Measurements from ENCODE around the gene KRTAP5-7.
"Not testable (repeated sequence)": the region's sequence is repeated elsewhere in the genome, so short reads cannot be mapped to it uniquely, and the experiment has no call there.

Gene KRTAP5-7

GRCh38 chr11:71564430-71564829 lies 37.4 kb downstream of the KRTAP5-7 start:
- DNase-seq: no peak

- no peak for DNase-seq
These were observed 38.2 kb downstream of the KRTAP5-7 start, which contains the start of gene KRTAP5-10 for GRCh38 chr11:71565263-71565662. Gene KRTAP5-10, plus strand, starts transcription at chr11:71565563. Its CDS starts 25 bp downstream, at chr11:71565588.

DNA sequence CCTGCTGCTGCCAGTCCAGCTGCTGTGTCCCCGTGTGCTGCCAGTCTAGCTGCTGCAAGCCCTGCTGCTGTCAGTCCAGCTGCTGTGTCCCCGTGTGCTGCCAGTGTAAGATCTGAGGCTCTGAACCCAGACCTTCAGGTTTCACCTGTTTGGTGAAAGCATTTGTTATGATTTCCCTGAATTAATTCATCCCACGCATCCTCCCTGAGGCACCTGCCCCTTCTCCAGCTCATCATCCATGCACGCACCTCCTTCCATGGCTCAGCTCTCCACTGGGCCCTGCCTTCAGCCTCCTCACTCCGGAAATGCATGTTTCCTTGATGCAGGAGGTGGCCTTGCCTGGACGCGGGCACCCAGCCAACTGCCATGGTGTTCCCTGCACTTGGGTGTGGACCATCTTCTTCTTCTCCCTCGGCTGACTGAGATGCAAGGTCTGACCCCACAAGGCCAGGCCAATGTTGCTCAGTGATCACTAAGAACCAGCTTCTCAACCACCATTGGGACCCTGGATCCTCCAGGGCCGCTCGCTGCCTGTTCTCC lies 39.1 kb downstream of the KRTAP5-7 start:
- DNase-seq: no peak

GRCh38 chr11:71566626-71567599 lies 39.8 kb downstream of the KRTAP5-7 start:
- not testable (repeated sequence) for DNase-seq

GRCh38 chr11:71567633-71568032 lies 40.6 kb downstream of the KRTAP5-7 start:
- DNase-seq: not testable (repeated sequence)

DNA sequence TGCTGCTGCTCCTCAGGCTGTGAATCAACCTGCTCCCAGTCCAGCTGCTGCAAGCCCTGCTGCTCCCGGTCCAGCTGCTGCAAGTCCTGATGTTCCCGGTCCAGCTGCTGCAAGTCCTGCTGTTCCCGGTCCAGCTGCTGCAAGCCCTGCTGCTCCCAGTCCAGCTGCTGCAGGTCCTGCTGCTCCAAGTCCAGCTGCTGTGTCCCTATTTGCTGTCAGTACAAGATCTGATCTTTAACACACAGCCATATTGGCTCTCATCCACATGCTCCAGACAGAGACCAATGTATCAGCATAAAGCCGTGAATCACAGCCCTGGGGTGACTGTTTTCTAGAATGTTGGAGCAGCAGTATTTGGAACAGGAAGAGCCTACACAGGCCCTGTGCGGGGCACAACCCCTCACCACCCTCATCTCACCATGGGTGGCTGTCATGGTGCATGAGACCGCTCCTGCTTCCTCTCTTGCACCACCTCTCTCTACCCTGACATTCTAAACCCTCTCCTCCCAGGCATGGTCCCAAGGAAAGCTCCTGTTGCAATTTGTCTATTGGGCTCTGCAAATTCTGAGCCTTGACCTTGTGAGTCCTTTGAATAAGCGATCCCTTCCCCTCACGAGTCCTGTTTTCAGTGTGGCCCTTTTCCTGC lies 41.8 kb downstream of the KRTAP5-7 start:
- no peak for DNase-seq

DNA sequence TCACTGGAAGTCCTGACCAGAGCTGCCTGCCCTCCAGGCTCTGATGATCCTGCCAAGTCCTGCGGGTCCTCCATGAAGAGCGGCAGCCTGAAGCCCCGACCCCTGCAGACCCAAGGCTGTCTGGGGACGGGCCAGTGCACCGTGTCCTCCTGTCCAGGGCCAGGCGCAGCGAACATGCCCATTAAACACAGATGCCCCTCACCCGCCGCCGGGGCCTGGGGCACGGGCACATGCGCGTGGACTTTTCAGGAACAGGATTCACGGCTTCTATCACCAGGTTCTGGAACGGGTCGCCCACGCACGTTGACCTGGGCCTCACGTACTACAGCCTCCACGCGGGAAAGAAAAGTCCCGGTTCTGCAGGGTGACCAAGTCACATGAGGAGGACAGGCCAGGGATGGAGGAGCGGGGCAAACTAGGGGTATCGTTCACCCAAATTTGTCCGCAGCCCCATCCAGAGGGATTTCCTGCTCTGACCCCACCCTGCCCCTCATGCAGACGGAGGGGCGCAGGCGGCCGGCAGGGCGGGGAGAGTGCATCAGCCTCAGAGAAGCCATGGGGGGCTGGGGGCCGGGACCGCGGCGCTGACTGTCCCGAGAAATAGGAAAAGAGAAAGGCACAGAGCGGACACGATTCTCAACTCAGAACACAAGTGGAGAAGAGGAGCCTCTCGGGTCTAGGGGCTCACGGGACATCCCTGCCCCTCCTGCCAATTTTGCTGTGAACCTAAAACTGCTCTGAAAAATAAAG lies 44.2 kb downstream of the KRTAP5-7 start:
- not testable (repeated sequence) for DNase-seq

DNA sequence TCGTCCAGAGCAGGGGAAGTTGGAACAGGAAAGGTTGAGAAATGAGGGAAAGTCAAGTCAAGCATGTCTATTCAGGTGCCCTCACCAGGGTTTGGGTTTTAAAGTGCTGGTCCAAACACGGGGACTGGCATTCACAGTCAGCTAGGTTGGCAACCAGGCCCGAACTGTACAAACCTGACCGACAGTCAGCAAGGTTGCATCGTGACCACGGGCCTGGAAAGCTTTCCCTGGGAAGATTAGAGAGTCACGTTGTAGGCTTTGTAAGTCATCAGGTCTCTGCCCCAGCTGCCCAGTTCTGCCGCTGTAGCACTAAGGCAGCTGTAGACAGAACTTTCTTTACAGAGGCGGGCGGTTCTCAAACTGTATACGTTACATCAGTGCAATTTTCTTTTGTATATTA lies 45.7 kb downstream of the KRTAP5-7 start:
- DNase-seq: no peak

DNA sequence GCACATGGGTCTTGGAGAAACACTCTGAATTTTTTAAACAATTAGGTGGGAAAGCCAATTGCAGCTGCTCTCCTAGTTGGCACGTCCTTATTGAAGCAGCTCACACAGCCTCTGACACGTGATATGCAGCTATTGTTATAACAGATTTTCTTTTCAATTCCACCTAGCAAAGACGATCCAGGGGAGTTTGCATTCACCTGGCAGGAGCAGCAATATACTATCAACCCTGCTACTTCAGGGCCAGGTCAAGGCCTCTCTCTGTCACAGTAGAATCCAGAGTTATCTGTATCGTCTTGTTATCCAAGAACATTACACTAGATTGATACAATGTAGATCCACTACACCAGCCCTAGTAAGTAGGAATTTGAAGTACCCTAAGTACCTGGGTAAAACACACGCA lies 47.4 kb downstream of the KRTAP5-7 start:
- no peak for DNase-seq

DNA sequence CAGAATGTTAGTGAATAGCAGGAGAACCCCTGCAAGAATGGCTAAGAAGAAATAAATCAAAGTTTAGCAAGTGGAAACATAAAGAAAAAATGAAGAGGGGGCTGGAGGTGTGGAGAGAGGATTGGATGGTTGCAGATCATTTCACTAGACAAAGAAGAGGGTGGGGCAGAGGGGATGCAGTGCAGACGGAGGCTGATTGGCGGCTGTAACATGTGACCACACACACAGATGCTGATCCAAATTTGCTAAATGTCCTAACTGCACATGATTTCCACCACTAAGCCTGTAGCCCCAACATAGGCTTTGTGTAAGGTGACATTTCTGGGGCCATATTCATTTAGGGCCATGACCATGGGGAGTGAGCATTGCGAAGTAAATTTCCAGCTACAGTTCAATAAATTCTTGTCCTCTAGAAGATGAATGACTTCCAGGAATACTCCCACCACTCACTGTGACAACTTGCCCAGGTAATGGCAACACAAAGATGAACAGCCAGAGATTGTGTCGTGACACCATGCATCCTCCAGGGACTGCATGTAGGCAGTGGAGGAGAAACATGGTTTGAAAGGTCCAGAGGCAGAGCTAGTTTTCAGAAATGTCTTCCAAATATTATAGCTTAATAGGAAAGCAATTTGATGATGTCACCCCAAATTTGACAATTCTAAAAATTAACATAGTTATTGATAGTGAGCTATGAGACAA lies 48.8 kb downstream of the KRTAP5-7 start:
- DNase-seq: no peak

DNA sequence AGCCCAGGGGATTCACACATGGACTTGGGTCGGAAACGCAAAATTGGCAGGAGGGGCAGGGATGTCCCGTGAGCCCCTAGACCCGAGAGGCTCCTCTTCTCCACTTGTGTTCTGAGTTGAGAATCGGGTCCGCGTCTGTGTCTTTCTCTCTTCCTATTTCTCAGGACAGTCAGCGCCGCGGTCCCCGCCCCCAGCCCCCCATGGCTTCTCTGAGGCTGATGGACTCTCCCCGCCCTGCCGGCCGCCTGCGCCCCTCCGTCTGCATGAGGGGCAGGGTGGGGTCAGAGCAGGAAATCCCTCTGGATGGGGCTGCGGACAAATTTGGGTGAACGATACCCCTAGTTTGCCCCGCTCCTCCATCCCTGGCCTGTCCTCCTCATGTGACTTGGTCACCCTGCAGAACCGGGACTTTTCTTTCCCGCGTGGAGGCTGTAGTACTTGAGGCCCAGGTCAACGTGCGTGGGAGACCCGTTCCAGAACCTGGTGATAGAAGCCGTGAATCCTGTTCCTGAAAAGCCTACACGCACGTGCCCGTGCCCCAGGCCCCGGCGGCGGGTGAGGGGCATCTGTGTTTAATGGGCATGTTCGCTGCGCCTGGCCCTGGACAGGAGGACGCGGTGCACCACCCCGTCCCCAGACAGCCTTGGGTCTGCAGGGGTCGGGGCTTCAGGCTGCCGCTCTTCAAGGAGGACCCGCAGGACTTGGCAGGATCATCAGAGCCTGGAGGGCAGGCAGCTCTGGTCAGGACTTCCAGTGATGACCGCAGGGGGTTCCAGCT lies 49.8 kb downstream of the KRTAP5-7 start:
- not testable (repeated sequence) for DNase-seq

DNA sequence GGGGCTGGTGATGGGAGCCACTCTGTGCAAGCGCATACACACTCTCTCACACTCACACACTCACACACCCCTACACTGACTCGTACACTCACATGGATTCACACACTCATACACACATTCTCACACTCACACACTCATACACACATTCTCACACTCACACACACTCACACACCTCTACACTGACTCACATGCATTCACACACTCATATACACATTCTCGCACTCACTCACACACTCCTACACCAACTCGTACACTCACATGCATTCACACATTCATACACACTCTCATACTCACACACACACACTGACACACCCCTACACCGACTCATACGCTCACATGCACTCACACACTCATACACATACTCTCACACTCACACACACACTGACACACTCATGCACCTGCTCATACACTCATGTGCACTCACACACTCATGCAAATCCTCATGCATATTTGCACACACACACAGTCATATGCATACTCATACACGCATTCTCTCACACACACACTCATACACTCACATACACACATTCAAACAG lies 50.5 kb downstream of the KRTAP5-7 start:
- DNase-seq: no peak
